Mesenchymal stem cell (in vitro differentiated cells and primary cell): ENCODE measurements around the gene RBM5.
A peak's percentile ranks its signal among the peaks of the same experiment; 100 is the strongest.

Source experiments
- DNase-seq: peaks from one replicate; pipeline ENCODE4 v3.0.0-alpha.2; 2013
- H2AFZ ChIP-seq: one replicate; pipeline ENCODE4 v1.6.1; 2013; ENCODE audit warnings: low read depth, mild to moderate bottlenecking, control low read depth, inconsistent platforms, low read length, moderate library complexity
- H2AK5ac ChIP-seq: 2 replicates; pipeline ENCODE4 v1.6.1; 2013; ENCODE audit warnings: low read length, moderate library complexity, mild to moderate bottlenecking, inconsistent platforms; ENCODE audit not compliant: severe bottlenecking
- H2BK120ac ChIP-seq: one replicate; pipeline ENCODE4 v1.6.1; 2013; ENCODE audit warnings: low read depth, mild to moderate bottlenecking, inconsistent platforms, low read length, moderate library complexity
- H2BK12ac ChIP-seq, 2 experiments: one replicate each; pipeline ENCODE4 v1.6.1; 2013; ENCODE audit warnings: inconsistent platforms in 2 of 2, low read length in 2 of 2, mild to moderate bottlenecking in 2 of 2, moderate library complexity in 2 of 2, control low read depth in 1 of 2
- H2BK15ac ChIP-seq: one replicate; pipeline ENCODE4 v1.6.1; 2013; ENCODE audit warnings: mild to moderate bottlenecking, low read depth, inconsistent platforms; ENCODE audit not compliant: poor library complexity, severe bottlenecking
- H2BK5ac ChIP-seq: 2 replicates; pipeline ENCODE4 v1.6.1; 2013; ENCODE audit warnings: low read depth, mild to moderate bottlenecking, low read length, control low read depth, inconsistent platforms; ENCODE audit not compliant: poor library complexity, severe bottlenecking
- H3K14ac ChIP-seq, 2 experiments: one replicate each; pipeline ENCODE4 v1.6.1; 2013; ENCODE audit warnings: inconsistent platforms in 2 of 2, low read length in 2 of 2, control low read depth in 1 of 2, mild to moderate bottlenecking in 1 of 2, moderate library complexity in 1 of 2
- H3K18ac ChIP-seq, 2 experiments: one replicate each; pipeline ENCODE4 v1.6.1; 2013; ENCODE audit warnings: inconsistent platforms in 2 of 2, low read length in 2 of 2, control low read depth in 1 of 2, low read depth in 1 of 2, mild to moderate bottlenecking in 1 of 2
- H3K23ac ChIP-seq, 2 experiments: one replicate each; pipeline ENCODE4 v1.6.1; 2013; ENCODE audit warnings: inconsistent platforms in 2 of 2, low read length in 2 of 2, mild to moderate bottlenecking in 2 of 2, moderate library complexity in 2 of 2, control low read depth in 1 of 2
- H3K27ac ChIP-seq: 2 replicates; pipeline ENCODE4 v1.5.1; 2013; ENCODE audit warnings: mild to moderate bottlenecking, moderate library complexity, low read length, control low read depth, inconsistent platforms; ENCODE audit not compliant: poor library complexity, severe bottlenecking
- H3K27me3 ChIP-seq, 2 experiments: 2 replicates each; pipeline versions ENCODE4 v1.6.1 to v1.7.0; 2013; ENCODE audit warnings: low read length in 2 of 2, mild to moderate bottlenecking in 2 of 2, moderate library complexity in 2 of 2, control low read depth in 1 of 2, inconsistent platforms in 1 of 2; ENCODE audit not compliant: control insufficient read depth in 1 of 2, insufficient read depth in 1 of 2
- H3K36me3 ChIP-seq, 2 experiments: 2 replicates each; pipeline versions ENCODE4 v1.6.1 to v1.7.0; 2013; ENCODE audit warnings: low read length in 2 of 2, control low read depth in 1 of 2, inconsistent platforms in 1 of 2, low read depth in 1 of 2, mild to moderate bottlenecking in 1 of 2; ENCODE audit not compliant: insufficient read depth in 2 of 2, control insufficient read depth in 1 of 2
- H3K4ac ChIP-seq, 2 experiments: one replicate each; pipeline ENCODE4 v1.6.1; 2013; ENCODE audit warnings: inconsistent platforms in 2 of 2, low read length in 2 of 2, mild to moderate bottlenecking in 2 of 2, moderate library complexity in 2 of 2, control low read depth in 1 of 2, low read depth in 1 of 2
- H3K4me1 ChIP-seq: 2 replicates; pipeline ENCODE4 v1.6.1; 2013; ENCODE audit warnings: low read depth, low read length, control low read depth; ENCODE audit not compliant: control insufficient read depth, insufficient read depth
- H3K4me2 ChIP-seq: 2 replicates; pipeline ENCODE4 v1.6.1; 2013; ENCODE audit warnings: low read length, mild to moderate bottlenecking, inconsistent platforms; ENCODE audit not compliant: poor library complexity, severe bottlenecking
- H3K4me3 ChIP-seq, 2 experiments: 2 replicates each; pipeline versions ENCODE4 v1.5.1 to v1.7.0; 2013; ENCODE audit warnings: low read length in 2 of 2, mild to moderate bottlenecking in 2 of 2, control low read depth in 1 of 2, low read depth in 1 of 2; ENCODE audit not compliant: insufficient read depth in 1 of 2
- H3K79me1 ChIP-seq: replicated peaks from 2 replicates; pipeline ENCODE4 v1.6.1; 2013; ENCODE audit warnings: mild to moderate bottlenecking, control low read depth, low read length, inconsistent platforms; ENCODE audit not compliant: poor library complexity, severe bottlenecking
- H3K9ac ChIP-seq: 2 replicates; pipeline ENCODE4 v1.7.0; 2013; ENCODE audit warnings: mild to moderate bottlenecking, low read length, moderate library complexity
- H3K9me3 ChIP-seq: 2 replicates; pipeline ENCODE4 v1.7.0; 2013; ENCODE audit warnings: mild to moderate bottlenecking, low read length; ENCODE audit not compliant: control insufficient read depth
- H4K8ac ChIP-seq: one replicate; pipeline ENCODE4 v1.6.1; 2013; ENCODE audit warnings: inconsistent platforms, mild to moderate bottlenecking, low read length, moderate library complexity
- H4K91ac ChIP-seq: one replicate; pipeline ENCODE4 v1.6.1; 2013; ENCODE audit warnings: mild to moderate bottlenecking, low read length, inconsistent platforms
- WGBS: methylation state at CpG from one replicate; pipeline ENCODE4 v1.1.7; 2013; ENCODE audit warnings: mixed read lengths; 5-methylcytosine and 5-hydroxymethylcytosine counted together

Gene RBM5

GRCh38 chr3:50112462-50112861 is 23.7 kb downstream of the RBM5 start:
- no peak overlapping the region for H3K14ac ChIP-seq
- DNase-seq = peak; percentile 35
- no peaks in the 10 kb centered on the region for H3K9me3 ChIP-seq
- H2BK5ac ChIP-seq = no peak overlapping the region
- H3K27ac ChIP-seq = no peak overlapping the region
- H4K8ac ChIP-seq = no peak overlapping the region
- H2BK15ac ChIP-seq = no peak overlapping the region
- no peak overlapping the region for H2AK5ac ChIP-seq
- H3K27me3 ChIP-seq = no peaks in the 10 kb centered on the region
- no peak overlapping the region for H3K9ac ChIP-seq
- H3K4me1 ChIP-seq = peaks cover 2% of the 10 kb centered on the region
- no peak overlapping the region for H3K4ac ChIP-seq
- no peak overlapping the region for H3K23ac ChIP-seq
- no peak overlapping the region for H3K4me2 ChIP-seq
- H2AFZ ChIP-seq = no peak overlapping the region
- no peak overlapping the region for H2BK120ac ChIP-seq
- H3K36me3 ChIP-seq = peaks cover 76 to 97% of the 10 kb centered on the region in 2 experiments
- H3K4me3 ChIP-seq = no peak overlapping the region
- no peak overlapping the region for H2BK12ac ChIP-seq
- H3K79me1 ChIP-seq = peaks cover 18% of the 10 kb centered on the region
- H4K91ac ChIP-seq = no peak overlapping the region
- H3K18ac ChIP-seq = no peak overlapping the region
- WGBS = 96% methylated on average over 3 of the region's 3 CpGs

GRCh38 chr3:50117120-50117519 is 28.4 kb downstream of the RBM5 start:
- Histone ChIP-seq H3K27me3 (no peaks in the 10 kb centered on the region), H2BK120ac (no peak overlapping the region), H2AFZ (no peak overlapping the region), H2BK15ac (no peak overlapping the region), H3K27ac (no peak overlapping the region), H3K9ac (no peak overlapping the region), H3K79me1 (peaks cover 9% of the 10 kb centered on the region), H3K4me1 (peaks cover 4% of the 10 kb centered on the region), H3K36me3 (peaks cover 87 to 88% of the 10 kb centered on the region in 2 experiments), H4K91ac (no peak overlapping the region), H3K18ac (no peak overlapping the region), H2AK5ac (no peak overlapping the region), H2BK5ac (no peak overlapping the region), H3K4me2 (no peak overlapping the region), H3K4ac (no peak overlapping the region), H3K23ac (no peak overlapping the region), H3K4me3 (no peak overlapping the region), H2BK12ac (no peak overlapping the region), H4K8ac (no peak overlapping the region), H3K14ac (no peak overlapping the region), H3K9me3 (no peaks in the 10 kb centered on the region)
- 97% methylated on average over 8 of the region's 8 CpGs for WGBS
- no peak for DNase-seq

- no peak overlapping the region for H3K4me3 ChIP-seq
- H3K14ac ChIP-seq = no peak overlapping the region
- over 99% methylated on average over 10 of the region's 10 CpGs for WGBS
Measured at GRCh38 chr3:50118237-50118636, 29.5 kb downstream of the RBM5 start.

GRCh38 chr3:50119786-50120185 is 31.1 kb downstream of the RBM5 start:
- H3K4ac ChIP-seq = no peak overlapping the region
- H2BK15ac ChIP-seq = no peak overlapping the region
- peaks cover 62 to 82% of the 10 kb centered on the region in 2 experiments for H3K36me3 ChIP-seq
- H3K27me3 ChIP-seq = peaks cover 0 to 4% of the 10 kb centered on the region in 2 experiments
- H3K27ac ChIP-seq = no peak overlapping the region
- no peak overlapping the region for H2BK120ac ChIP-seq
- no peak overlapping the region for H3K4me2 ChIP-seq
- no peak overlapping the region for H3K9ac ChIP-seq
- H3K23ac ChIP-seq = no peak overlapping the region
- H2BK5ac ChIP-seq = no peak overlapping the region
- no peak overlapping the region for H3K14ac ChIP-seq
- H2AK5ac ChIP-seq = no peak overlapping the region
- peaks cover 2% of the 10 kb centered on the region for H3K79me1 ChIP-seq
- WGBS = 100% methylated on average over 2 of the region's 3 CpGs
- H2AFZ ChIP-seq = no peak overlapping the region
- no peak overlapping the region for H4K8ac ChIP-seq
- H3K4me1 ChIP-seq = peaks cover 10% of the 10 kb centered on the region
- H3K18ac ChIP-seq = no peak overlapping the region
- no peak for DNase-seq
- H3K4me3 ChIP-seq = no peak overlapping the region
- no peak overlapping the region for H4K91ac ChIP-seq
- H3K9me3 ChIP-seq = no peaks in the 10 kb centered on the region
- no peak overlapping the region for H2BK12ac ChIP-seq

More at GRCh38 chr3:50118237-50118636, 29.5 kb downstream of the RBM5 start:
- H3K23ac ChIP-seq = no peak overlapping the region
- H2AK5ac ChIP-seq = no peak overlapping the region
- H3K79me1 ChIP-seq = peaks cover 5% of the 10 kb centered on the region
- H4K8ac ChIP-seq = no peak overlapping the region
- no peak overlapping the region for H3K18ac ChIP-seq
- no peaks in the 10 kb centered on the region for H3K9me3 ChIP-seq
- H3K4me2 ChIP-seq = no peak overlapping the region
- no peak for DNase-seq
- H3K27ac ChIP-seq = no peak overlapping the region
- no peaks in the 10 kb centered on the region for H3K27me3 ChIP-seq
- no peak overlapping the region for H2BK12ac ChIP-seq
- peaks cover 6% of the 10 kb centered on the region for H3K4me1 ChIP-seq
- no peak overlapping the region for H2AFZ ChIP-seq
- H3K4ac ChIP-seq = no peak overlapping the region
- no peak overlapping the region for H2BK15ac ChIP-seq
- no peak overlapping the region for H2BK120ac ChIP-seq
- no peak overlapping the region for H4K91ac ChIP-seq
- no peak overlapping the region for H2BK5ac ChIP-seq
- peaks cover 77 to 88% of the 10 kb centered on the region in 2 experiments for H3K36me3 ChIP-seq
- H3K9ac ChIP-seq = no peak overlapping the region
